Nasal cavity respiratory epithelium epithelial cell of viscerocranial mucosa (primary cell): ENCODE data around the gene PICK1. TPM values are rescaled to one million over a fixed set of nuclear protein-coding genes. Genes with fewer than 3 reads are reported as not detected.

Source experiments
- total RNA-seq: library from RNA; depleted of rRNA; stranded (reverse); fragments of >200 nt; gene quantifications from 2 replicates; pipeline ENCODE4 v1.2.3, GENCODE V29; 2014

The PICK1 gene
- total RNA-seq: 20.5 and 38.2 TPM in 2 replicates

GRCh38 chr22:38056969-38057891 is at the start of gene PICK1:
PICK1 (plus strand) TSS chr22:38057404; CDS start chr22:38057810, 406 bp downstream.

DNA sequence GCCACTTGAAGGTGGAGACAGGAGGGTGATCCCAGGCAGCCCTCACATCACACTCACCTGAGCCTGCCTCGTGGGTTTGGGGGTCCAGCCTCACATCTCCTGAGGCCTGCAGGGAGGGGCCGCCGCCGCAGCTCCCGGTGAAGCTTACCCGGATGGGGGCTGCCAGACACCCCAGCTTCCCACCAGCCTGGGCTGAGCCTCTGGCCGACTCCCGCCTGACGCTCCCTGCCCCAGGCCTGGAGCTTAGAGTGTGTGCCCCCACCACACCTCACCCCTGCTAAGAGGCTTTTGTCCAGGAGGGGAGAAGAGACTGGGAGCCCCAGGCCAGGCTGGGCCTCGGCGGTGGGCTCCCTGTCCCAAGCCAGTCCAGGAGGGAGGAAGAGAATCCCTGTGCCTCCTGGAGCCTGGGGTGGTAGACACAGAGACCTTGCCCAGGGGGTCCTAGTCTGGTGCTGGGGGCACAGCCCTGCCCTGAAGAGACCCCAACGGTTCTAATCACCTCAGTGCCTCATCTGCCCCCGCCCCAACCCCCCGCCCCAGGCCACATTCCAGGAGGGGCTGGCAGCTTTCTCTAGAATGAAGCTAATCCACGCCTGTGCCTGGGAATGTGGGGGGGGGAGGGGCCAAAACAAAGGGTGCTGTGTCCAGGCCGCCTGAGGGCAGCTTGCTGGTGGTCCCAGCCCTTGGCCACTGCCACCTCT is 26.9 kb downstream of the PICK1 start, which contains the start of gene SLC16A8:
Gene SLC16A8 (minus strand): TSS at position 254 of the 701 bp plus-strand sequence. CDS start 1,311 bp downstream, outside the sequence.

GRCh38 chr22:38110008-38110862 is 53.0 kb downstream of the PICK1 start, which contains the start of gene BAIAP2L2:
BAIAP2L2 (minus strand) TSS chr22:38110684; CDS start chr22:38110525, 159 bp downstream.

Other genes with a start within 250 kb of the PICK1 start
- gene GCAT, start 249.5 kb upstream of the PICK1 start, total RNA-seq: 8.5 and 31.8 TPM in 2 replicates
- gene GALR3, start 234.0 kb upstream of the PICK1 start, total RNA-seq: 0.07 TPM in 1 of 2 replicates, not detected in the other
- gene ANKRD54, start 213.1 kb upstream of the PICK1 start, total RNA-seq: 14.4 and 21.1 TPM in 2 replicates
- gene EIF3L, start 208.0 kb upstream of the PICK1 start, total RNA-seq: 387 and 417 TPM in 2 replicates
- gene MICALL1, start 151.1 kb upstream of the PICK1 start, total RNA-seq: 231 and 366 TPM in 2 replicates
- under 0.01 TPM in 1 of 2 replicates, not detected in the other for gene C22orf23, start 103.8 kb upstream of the PICK1 start, total RNA-seq
- gene POLR2F, start 103.7 kb upstream of the PICK1 start, total RNA-seq: 27.3 and 68.2 TPM in 2 replicates
- gene SOX10, start 72.8 kb upstream of the PICK1 start, total RNA-seq: not detected in 2 replicates
- 0.07 and 0.34 TPM in 2 replicates for gene SLC16A8, start 26.8 kb downstream of the PICK1 start, total RNA-seq
- 1.0 TPM in 1 of 2 replicates, not detected in the other for gene BAIAP2L2, start 53.3 kb downstream of the PICK1 start, total RNA-seq
- gene PLA2G6, start 124.4 kb downstream of the PICK1 start, total RNA-seq: 8.9 and 9.3 TPM in 2 replicates
- 25.8 and 34.2 TPM in 2 replicates for gene MAFF, start 144.6 kb downstream of the PICK1 start, total RNA-seq
- gene TMEM184B, start 215.6 kb downstream of the PICK1 start, total RNA-seq: 15.0 and 33.0 TPM in 2 replicates